Activated naive CD4-positive, alpha-beta T cell treated with anti-CD3 and anti-CD28 coated beads for 36 hours (primary cell): ENCODE results near the gene HGF. TPM values are rescaled to one million over a fixed set of nuclear protein-coding genes. Genes with fewer than 3 reads are reported as not detected.

Experiments
- CTCF ChIA-PET: fragments of 350-600 bp; sonication (Branson Sonifier 250); formaldehyde crosslinking; loops from one replicate; lab custom pipeline; 2021; ENCODE audit warnings: antibody characterized with exemption; lab: Charles Lee
- DNase-seq: peaks from one replicate; pipeline ENCODE4 v3.0.0-alpha.2; 2020
- H3K27ac Mint-ChIP-seq: one replicate; pipeline ENCODE4 v1.8.0; 2021; ENCODE audit warnings: mild to moderate bottlenecking, mixed read lengths
- H3K27me3 Mint-ChIP-seq: one replicate; pipeline ENCODE4 v1.8.0; 2021; ENCODE audit warnings: low read depth, mixed read lengths
- H3K36me3 Mint-ChIP-seq: one replicate; pipeline ENCODE4 v1.8.0; 2021; ENCODE audit warnings: low read depth, mixed read lengths
- H3K4me1 Mint-ChIP-seq: one replicate; pipeline ENCODE4 v1.8.0; 2021; ENCODE audit warnings: low read depth, mixed read lengths
- H3K4me3 Mint-ChIP-seq: one replicate; pipeline ENCODE4 v1.8.0; 2021; ENCODE audit warnings: mild to moderate bottlenecking, moderate library complexity, mixed read lengths
- H3K9me3 Mint-ChIP-seq: one replicate; pipeline ENCODE4 v1.8.0; 2021; ENCODE audit warnings: mixed read lengths
- intact Hi-C: fragments of 100-400 bp; cut with micrococcal nuclease; formaldehyde crosslinking; loops from one replicate; pipeline ENCODE4 v1.15.1; 2023
- total RNA-seq, 2 experiments: library from RNA; stranded (reverse); gene quantifications; one replicate each; pipeline ENCODE4 v1.2.3, GENCODE V29; 2021

Gene HGF
- total RNA-seq, 2 experiments from 2014 or later: not detected

DNA sequence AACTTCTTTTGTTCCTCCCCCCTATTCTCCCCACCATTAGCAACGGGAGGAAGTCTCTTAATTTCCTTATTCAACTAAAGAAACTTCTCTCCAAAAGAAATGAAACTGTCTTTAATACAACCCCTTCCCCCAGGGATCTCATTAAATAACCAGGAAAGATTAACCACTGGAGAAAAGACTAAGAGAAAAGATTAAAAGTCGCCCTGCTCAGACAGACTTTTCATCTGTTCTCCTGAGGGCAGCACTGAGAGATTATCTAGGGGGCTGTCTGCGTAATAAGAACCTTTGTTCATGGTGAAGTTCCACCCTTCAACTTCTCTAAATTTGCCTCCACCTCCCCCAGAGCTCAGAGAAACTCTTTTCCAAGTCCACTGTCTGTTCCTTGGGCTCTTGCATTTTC, 105.5 kb downstream of the HGF start:
- Mint-ChIP-seq H3K36me3 (no peaks in the 10 kb centered on the region), H3K4me3 (no peak overlapping the region), H3K27ac (no peak overlapping the region), H3K4me1 (no peaks in the 10 kb centered on the region), H3K9me3 (peaks cover 3% of the 10 kb centered on the region), H3K27me3 (no peaks in the 10 kb centered on the region)
- intact Hi-C loops: no loop called here
- CTCF ChIA-PET: no interaction called here
- no peak for DNase-seq

DNA sequence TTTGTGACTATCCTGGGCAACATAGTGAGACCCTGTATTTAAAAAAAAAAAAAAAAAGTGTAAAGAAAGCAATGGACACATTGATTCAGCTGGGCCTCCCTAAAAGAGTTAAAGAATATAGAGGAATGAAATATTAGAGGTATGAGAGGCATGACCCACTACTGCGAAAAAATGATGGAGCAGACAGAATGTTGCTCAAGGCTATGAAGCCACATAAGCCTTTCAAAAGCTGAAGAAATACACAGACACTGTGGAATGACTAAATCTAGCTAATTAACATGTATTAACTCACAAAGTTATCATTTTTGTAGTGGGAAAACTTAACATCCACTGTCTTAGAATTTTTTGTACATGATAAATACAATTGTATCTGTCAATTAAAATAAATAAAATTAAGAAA, 107.3 kb downstream of the HGF start:
- no peak for DNase-seq
- Mint-ChIP-seq H3K27me3 (no peaks in the 10 kb centered on the region), H3K36me3 (no peaks in the 10 kb centered on the region), H3K4me1 (no peaks in the 10 kb centered on the region), H3K27ac (no peak overlapping the region), H3K9me3 (peaks cover 3% of the 10 kb centered on the region), H3K4me3 (no peak overlapping the region)
- intact Hi-C loops: no loop called here
- CTCF ChIA-PET: no interaction called here

DNA sequence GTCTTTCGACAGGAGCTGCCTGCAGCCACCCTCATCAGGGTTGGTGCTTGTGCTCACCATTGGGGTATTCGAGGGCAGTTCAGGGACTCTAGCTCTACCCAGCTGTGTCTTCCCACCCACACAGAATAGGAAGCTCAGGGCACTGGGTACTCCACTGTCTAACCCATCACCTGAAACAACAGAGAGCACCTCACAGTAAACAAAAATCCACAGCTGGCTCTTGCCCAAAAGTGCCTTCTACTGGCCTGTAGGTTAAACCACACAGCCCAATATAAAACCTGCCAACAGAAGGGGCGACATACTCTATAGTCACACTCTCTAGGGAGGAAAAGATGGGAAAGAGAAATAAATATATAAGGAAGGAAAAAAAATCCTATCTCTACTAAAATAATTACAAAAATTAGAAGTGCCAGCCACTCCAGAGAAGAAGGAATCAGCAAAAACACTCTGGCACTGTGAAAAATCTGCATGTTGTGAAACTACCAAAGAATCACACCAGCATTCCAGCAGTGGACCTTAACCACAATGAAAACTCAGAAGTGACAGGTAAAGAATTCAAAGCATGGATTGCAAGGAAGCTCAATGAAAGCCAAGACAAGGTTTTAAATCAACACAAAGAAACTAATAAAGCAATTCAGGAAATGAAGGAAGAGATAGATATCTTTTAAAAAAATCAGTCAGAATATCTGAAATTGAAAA, 110.0 kb downstream of the HGF start:
- H3K27ac Mint-ChIP-seq: no peak overlapping the region
- H3K9me3 Mint-ChIP-seq: peaks cover 6% of the 10 kb centered on the region
- H3K4me3 Mint-ChIP-seq: no peak overlapping the region
- H3K27me3 Mint-ChIP-seq: no peaks in the 10 kb centered on the region
- DNase-seq: no peak
- no peaks in the 10 kb centered on the region for H3K4me1 Mint-ChIP-seq
- intact Hi-C loops: no loop called here
- CTCF ChIA-PET: no interaction called here
- no peaks in the 10 kb centered on the region for H3K36me3 Mint-ChIP-seq

DNA sequence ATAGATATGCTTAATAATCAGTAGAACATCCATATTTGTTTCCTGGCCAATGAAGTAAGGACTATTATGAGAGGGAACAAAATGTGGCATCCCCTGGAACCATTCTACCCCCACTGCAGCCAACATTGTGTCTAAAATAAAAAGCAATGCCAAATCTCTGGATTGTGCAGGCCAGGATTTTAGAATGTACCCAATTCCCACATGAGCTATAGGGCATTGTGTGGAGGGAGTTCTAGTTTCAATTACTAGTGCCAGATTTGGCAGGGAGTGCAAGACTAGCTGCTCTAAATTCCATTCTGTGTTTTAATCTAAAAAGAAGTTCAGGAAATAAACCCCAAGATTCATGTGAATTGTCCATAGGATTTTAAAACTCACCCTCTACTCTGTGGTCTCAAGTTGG, 112.3 kb downstream of the HGF start:
- intact Hi-C loops: no loop called here
- Mint-ChIP-seq H3K27ac (no peak overlapping the region), H3K9me3 (peaks cover 6% of the 10 kb centered on the region), H3K4me3 (no peak overlapping the region), H3K27me3 (no peaks in the 10 kb centered on the region), H3K36me3 (no peaks in the 10 kb centered on the region), H3K4me1 (no peaks in the 10 kb centered on the region)
- CTCF ChIA-PET: no interaction called here
- no peak for DNase-seq

DNA sequence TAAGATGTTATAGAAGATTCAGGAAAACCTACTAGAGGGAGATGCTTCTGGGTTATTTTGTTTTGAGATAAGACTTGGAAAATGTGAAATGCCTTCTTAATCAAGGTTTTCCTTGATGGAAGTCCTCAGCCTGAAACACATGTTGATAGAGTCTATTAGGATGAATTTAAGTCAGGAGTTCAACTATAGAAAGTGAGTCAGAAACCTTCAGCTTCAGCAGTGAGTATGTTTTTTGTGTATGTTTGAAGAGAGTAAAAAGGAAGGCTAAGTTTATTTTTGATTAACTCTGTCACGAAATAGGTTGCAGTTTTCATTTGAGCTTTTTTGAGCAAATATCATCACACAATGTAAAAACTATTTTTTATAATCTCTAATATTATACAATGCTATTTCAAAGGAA, 114.6 kb downstream of the HGF start:
- intact Hi-C loops: no loop called here
- CTCF ChIA-PET: no interaction called here
- Mint-ChIP-seq H3K27ac (no peak overlapping the region), H3K36me3 (no peaks in the 10 kb centered on the region), H3K4me3 (no peak overlapping the region), H3K9me3 (peaks cover 15% of the 10 kb centered on the region), H3K4me1 (no peaks in the 10 kb centered on the region), H3K27me3 (no peaks in the 10 kb centered on the region)
- no peak for DNase-seq

DNA sequence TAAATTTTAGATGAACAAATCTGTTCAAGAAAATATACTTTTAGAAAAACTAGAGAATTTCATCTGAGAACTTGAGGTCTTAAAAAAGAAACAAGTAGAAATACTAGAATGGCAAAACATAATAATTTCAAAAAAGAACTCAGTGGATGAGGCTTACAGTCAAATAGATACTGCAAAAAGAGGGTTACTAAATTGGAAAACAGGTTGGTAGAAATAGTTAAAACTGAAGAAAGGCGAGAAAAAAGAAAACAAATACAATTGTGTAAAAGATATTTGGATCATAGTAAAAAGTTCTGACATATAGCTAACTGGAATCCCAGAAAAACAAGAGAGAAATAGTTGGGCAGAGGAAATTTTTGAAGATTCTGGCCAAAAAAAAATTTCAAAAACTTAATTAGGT, 117.6 kb downstream of the HGF start:
- intact Hi-C loops: no loop called here
- Mint-ChIP-seq H3K9me3 (peaks cover 13% of the 10 kb centered on the region), H3K36me3 (no peaks in the 10 kb centered on the region), H3K4me3 (no peak overlapping the region), H3K4me1 (no peaks in the 10 kb centered on the region), H3K27ac (no peak overlapping the region), H3K27me3 (no peaks in the 10 kb centered on the region)
- DNase-seq: no peak
- CTCF ChIA-PET: no interaction called here
